HG02981 (cell line): ENCODE data around the gene TAC4.
"Not testable (repeated sequence)": the region's sequence is repeated elsewhere in the genome, so short reads cannot be mapped to it uniquely, and the experiment has no call there.

ENCODE experiments used
- ATAC-seq: cut with Tn5 transposase; IDR thresholded peaks from one replicate; pipeline ENCODE4 v1.9.1; 2021; ENCODE audit warnings: mild to moderate bottlenecking, moderate library complexity; ENCODE audit not compliant: unreplicated experiment

TAC4 gene

GRCh38 chr17:49843774-49844350 lies 4.0 kb downstream of the TAC4 start:
- no peak for ATAC-seq

- no peak for ATAC-seq
Observed at GRCh38 chr17:49842846-49843245, 5.0 kb downstream of the TAC4 start.

- no peak for ATAC-seq
Observed at GRCh38 chr17:49842371-49842770, 5.5 kb downstream of the TAC4 start.

GRCh38 chr17:49841548-49841947 lies 6.3 kb downstream of the TAC4 start:
- ATAC-seq, result no peak

GRCh38 chr17:49839455-49839854 lies 8.4 kb downstream of the TAC4 start:
- no peak for ATAC-seq

- no peak for ATAC-seq
Observed at GRCh38 chr17:49836111-49837030, 11.5 kb downstream of the TAC4 start.

- no peak for ATAC-seq
Observed at GRCh38 chr17:49835472-49835871, 12.4 kb downstream of the TAC4 start.

- no peak for ATAC-seq
Observed at GRCh38 chr17:49834118-49834743, 13.6 kb downstream of the TAC4 start.

GRCh38 chr17:49832840-49833599 lies 14.8 kb downstream of the TAC4 start:
- ATAC-seq, result no peak

GRCh38 chr17:49830605-49831004 lies 17.3 kb downstream of the TAC4 start:
- ATAC-seq, result no peak

GRCh38 chr17:49829026-49829425 lies 18.8 kb downstream of the TAC4 start:
- no peak for ATAC-seq

GRCh38 chr17:49828325-49828724 lies 19.5 kb downstream of the TAC4 start:
- not testable (repeated sequence) for ATAC-seq

- ATAC-seq, result no peak
Observed at GRCh38 chr17:49825645-49826044, 22.2 kb downstream of the TAC4 start.

- no peak for ATAC-seq
Observed at GRCh38 chr17:49823614-49824013, 24.3 kb downstream of the TAC4 start.

- no peak for ATAC-seq
Observed at GRCh38 chr17:49822829-49823228, 25.0 kb downstream of the TAC4 start.

- no peak for ATAC-seq
Observed at GRCh38 chr17:49821916-49822315, 26.0 kb downstream of the TAC4 start.

- ATAC-seq, result no peak
Observed at GRCh38 chr17:49821466-49821865, 26.4 kb downstream of the TAC4 start.

- ATAC-seq, result no peak
Observed at GRCh38 chr17:49820773-49821172, 27.1 kb downstream of the TAC4 start.

GRCh38 chr17:49819651-49820050 lies 28.2 kb downstream of the TAC4 start:
- no peak for ATAC-seq

GRCh38 chr17:49819138-49819537 lies 28.7 kb downstream of the TAC4 start:
- no peak for ATAC-seq

GRCh38 chr17:49817993-49818392 lies 29.9 kb downstream of the TAC4 start:
- no peak for ATAC-seq
